GM19452 (cell line): ENCODE results near the gene YPEL2.

Experiments
- ATAC-seq: cut with Tn5 transposase; IDR thresholded peaks from one replicate; pipeline ENCODE4 v1.9.1; 2021; ENCODE audit not compliant: unreplicated experiment

Gene YPEL2

DNA sequence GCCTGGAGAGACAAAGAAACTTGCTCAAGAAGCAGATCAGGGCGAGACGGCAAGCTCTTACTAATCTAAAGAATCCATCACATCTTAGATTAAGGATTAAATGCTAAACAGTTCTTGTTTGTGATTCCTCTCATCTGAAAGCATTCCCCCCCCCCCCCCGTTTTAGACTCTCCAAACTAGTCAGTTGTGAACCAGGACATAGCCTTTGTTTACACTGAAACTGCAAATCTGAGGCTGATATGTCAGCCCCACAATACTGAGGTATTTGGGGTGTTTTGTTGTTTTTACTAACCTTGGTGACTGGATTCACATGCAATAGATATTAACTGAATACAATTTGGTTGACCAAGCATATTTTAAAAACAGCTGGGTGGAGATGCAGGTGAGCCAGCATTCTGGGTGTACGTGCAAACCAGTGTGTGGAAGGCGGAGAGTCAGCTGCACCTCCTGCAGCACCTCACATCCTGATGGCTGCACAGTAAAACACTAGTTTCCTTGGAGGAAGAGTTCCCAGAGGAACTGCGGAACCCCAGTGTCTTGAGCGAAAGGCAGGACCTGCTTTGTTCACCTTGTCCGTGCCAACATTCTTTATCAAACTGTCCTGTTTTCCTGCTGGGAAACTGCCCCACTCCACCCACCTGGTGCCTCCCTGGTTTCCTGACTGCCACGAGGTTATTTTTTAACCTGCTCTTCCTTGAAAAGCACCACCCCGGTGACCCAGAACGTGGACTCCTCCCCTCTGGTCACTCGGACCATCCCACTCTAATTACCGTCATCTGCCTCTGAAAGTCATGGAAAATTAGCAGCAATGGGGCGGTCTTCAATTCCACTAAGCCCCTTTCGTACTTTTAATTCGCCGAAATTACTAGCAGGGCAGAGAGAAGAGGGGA, 1.2 kb upstream of the YPEL2 start:
- no peak for ATAC-seq

DNA sequence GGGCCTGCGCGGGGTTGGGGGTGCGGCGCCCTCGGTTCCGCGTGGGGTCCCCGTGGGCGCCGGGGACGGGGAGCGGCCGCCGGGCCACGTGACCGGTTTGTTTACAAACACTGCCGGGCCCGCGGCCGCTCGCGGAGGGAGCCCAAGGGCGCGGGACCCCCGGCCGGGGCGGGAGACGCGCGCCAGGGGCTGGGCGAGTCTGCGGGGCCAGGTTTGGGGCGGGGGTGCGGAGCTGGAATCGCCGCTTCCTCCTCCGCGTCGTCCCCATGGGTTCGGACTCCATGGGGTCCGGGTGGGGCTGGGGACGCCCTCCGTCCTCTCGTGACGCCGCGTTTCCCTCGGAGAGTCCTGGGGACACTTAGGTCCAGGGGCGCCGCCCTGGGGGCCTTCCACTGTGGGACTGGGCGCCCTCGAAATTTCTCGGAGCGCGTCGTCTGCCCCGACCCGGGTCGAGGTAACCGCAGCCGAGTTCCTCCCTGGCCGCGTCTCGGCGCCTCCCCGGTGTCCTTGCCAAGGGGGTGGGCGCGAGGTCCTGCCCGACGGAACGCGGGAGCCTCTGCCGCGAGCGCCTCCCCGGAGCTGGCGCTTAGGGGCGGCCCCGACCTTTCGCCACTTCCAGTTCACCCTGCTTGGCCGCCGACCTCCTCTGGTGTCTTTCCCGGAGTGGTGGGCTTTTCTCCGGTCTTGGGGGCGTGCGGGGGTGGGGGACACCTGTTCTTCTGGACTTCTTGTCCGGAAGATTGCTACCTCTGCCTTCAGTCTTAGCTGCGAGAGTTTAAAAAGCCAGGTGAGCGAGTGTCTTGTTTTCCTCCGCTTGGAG, 684 bp downstream of the YPEL2 start:
- no peak for ATAC-seq

- no peak for ATAC-seq
These were observed 1.4 kb downstream of the YPEL2 start for GRCh38 chr17:59332749-59333377.

GRCh38 chr17:59333836-59334235, 2.4 kb downstream of the YPEL2 start:
- ATAC-seq: no peak

- ATAC-seq: no peak
These were observed 4.2 kb downstream of the YPEL2 start for GRCh38 chr17:59335685-59336084.

- no peak for ATAC-seq
These were observed 6.4 kb downstream of the YPEL2 start for GRCh38 chr17:59337741-59338299.

GRCh38 chr17:59338498-59338897, 7.0 kb downstream of the YPEL2 start:
- ATAC-seq: no peak

GRCh38 chr17:59341922-59342321, 10.5 kb downstream of the YPEL2 start:
- ATAC-seq: no peak

DNA sequence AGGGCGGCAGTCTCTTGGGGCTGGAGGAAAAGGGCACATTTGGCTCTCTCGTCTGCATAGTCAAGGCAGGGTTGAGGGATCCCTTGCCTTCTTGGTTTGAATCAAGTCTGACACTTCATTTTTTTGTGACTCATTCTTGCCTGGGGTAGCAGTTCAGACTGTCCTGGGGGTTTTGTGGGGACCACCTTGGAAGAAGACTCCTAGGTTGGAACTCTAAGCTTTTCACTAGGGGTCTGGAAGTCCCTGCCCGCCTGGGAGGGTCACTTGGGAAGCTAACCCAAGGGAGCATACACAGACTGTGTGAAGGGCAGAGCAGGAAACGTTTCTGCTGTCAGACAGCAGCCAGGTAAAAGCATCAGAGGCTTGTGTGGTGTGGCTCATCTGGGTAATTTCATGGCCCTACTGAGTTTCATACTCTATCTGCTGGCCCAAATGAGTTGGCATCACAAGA, 11.3 kb downstream of the YPEL2 start:
- ATAC-seq: no peak

- no peak for ATAC-seq
These were observed 14.0 kb downstream of the YPEL2 start for GRCh38 chr17:59345476-59345875.

- no peak for ATAC-seq
These were observed 14.9 kb downstream of the YPEL2 start for GRCh38 chr17:59346341-59346740.

DNA sequence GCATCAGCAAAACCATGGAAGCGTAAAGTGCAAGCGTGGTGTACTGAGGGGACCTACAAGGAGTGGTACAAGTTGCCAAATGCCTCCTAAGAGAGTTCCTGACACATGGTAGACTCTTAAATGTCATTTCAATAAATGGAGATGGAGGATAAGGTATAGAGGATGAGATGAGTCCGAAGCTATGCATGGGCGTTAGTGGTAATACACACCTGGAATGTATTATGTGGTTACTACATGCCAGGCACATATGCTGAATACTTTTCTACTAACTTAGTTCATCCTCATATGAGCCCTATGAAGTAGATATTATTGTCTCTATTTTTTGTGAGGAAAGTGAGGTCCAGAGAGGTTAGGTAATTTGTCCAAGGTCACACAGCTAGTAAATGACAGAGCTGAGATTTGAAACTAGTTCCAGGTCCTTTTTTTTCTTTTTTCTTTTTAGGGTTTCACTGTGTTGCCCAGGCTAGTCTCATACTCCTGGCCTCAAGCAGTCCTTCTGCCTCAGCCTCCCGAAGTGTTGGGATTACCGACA, 15.5 kb downstream of the YPEL2 start:
- ATAC-seq: no peak

GRCh38 chr17:59347975-59348391, 16.5 kb downstream of the YPEL2 start:
- no peak for ATAC-seq

GRCh38 chr17:59349178-59349577, 17.7 kb downstream of the YPEL2 start:
- ATAC-seq: no peak

GRCh38 chr17:59353106-59353854, 21.8 kb downstream of the YPEL2 start:
- ATAC-seq: no peak

GRCh38 chr17:59353936-59354755, 22.7 kb downstream of the YPEL2 start:
- ATAC-seq: no peak

GRCh38 chr17:59355030-59355701, 23.7 kb downstream of the YPEL2 start:
- no peak for ATAC-seq

DNA sequence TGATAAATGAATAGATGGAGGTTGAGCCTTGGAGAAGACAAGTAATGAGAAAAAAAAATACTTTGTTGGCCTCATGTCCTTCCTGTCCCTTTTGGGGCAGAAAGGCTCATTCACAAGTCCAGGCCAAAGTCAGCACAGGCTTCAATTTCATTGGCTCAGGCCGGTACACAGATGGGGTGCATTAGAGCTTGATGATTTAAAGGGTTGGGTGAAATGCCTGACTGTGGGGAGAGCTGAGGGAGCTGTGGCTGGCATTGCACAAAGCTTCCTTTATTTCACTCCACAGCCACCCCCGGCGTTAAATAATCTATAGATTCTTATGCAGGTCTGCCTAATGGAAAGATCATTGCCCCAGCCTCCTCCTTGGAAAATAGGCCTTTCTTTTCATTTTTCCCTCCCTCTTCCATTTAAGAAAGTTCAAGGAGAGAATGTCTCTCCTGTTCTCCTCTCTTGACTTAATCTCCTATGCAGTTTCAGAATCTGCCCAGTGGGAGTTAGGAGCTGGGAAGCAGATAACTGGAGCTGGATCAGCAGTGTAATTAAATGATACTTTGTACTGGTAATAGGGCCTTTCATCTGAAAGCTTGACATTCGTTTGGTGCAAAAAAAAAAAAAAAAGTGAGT, 24.4 kb downstream of the YPEL2 start:
- ATAC-seq: no peak
